Epithelial cell of umbilical artery (primary cell): ENCODE measurements around the gene EEF2KMT. TPM values are rescaled to one million over a fixed set of nuclear protein-coding genes. Genes with fewer than 3 reads are reported as not detected.

Experiments used
- total RNA-seq: library from RNA; depleted of rRNA; stranded (reverse); fragments of >200 nt; gene quantifications from 2 replicates; pipeline ENCODE4 v1.2.3, GENCODE V29; 2014

EEF2KMT gene, protein sequence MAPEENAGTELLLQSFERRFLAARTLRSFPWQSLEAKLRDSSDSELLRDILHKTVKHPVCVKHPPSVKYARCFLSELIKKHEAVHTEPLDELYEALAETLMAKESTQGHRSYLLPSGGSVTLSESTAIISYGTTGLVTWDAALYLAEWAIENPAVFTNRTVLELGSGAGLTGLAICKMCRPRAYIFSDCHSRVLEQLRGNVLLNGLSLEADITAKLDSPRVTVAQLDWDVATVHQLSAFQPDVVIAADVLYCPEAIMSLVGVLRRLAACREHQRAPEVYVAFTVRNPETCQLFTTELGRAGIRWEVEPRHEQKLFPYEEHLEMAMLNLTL
- 15.3 and 18.4 TPM in 2 replicates for total RNA-seq

DNA sequence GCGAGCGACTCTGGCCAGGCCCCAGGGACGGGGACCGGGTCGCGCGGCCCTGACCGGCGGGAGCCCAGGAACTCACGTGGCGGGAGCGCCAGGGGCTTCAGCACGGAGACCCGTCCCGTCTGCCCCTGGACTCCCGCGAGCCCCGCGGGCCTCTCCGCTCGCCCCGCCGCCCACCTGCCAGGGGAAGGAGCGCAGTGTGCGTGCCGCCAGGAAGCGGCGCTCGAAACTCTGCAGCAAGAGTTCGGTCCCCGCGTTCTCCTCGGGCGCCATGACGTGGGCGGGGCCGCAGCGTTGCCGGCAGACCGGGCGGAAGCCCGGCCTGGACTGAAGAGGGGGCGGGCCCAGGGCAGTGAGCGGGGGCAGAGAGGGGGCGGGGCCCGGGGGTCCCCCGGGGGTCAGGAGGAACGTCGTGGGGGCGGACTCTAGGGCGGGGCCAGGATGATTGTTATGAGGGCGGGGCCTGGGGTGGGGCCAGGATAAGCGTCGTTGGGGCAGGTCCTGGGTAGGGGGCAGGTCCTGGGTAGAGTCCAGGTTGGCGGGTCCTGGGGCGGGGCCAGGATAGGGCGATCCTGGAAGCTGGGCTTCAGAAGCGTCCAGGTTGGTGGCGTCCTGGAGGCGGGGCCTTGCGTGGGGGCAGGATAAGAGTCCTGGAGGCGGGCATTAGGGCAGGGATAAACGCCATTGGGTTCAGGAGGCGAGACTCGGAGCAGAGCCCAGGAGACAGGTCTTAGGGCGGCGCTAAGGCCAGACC lies at the start of gene EEF2KMT:
Gene EEF2KMT, minus strand, starts transcription at position 326 of the 751 bp plus-strand sequence. Its CDS starts 56 bp downstream, at position 270.

DNA sequence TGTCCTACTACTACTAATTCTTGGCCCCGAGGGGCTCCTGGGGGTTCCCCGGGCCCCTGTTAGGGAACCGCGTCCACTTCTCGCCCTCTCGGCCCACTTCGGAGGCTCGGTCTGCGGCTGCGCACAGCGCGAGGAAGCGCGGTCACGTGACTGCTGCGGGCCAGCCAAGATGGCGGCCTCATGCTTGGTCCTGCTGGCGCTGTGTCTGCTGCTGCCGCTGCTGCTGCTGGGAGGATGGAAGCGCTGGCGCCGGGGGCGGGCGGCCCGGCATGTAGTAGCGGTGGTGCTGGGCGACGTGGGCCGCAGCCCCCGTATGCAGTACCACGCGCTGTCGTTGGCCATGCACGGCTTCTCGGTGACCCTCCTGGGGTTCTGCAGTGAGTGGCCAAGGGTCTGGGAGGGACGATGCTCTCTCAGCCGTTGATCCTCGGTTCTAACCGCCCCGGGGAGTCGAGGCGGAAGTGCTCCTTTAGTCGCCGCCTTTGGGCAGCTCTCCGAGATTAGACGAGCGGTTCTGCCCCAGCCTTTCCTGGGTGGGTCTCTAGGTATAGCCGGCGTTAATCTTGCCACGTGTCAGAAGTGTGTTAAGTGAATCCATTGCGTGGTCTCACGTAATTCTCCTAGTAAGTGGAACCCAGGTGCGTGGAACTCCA lies 25.8 kb downstream of the EEF2KMT start, which contains the start of gene ALG1:
Gene ALG1, plus strand, starts transcription at position 163 of the 653 bp plus-strand sequence. Its CDS starts 7 bp downstream, at position 170.

DNA sequence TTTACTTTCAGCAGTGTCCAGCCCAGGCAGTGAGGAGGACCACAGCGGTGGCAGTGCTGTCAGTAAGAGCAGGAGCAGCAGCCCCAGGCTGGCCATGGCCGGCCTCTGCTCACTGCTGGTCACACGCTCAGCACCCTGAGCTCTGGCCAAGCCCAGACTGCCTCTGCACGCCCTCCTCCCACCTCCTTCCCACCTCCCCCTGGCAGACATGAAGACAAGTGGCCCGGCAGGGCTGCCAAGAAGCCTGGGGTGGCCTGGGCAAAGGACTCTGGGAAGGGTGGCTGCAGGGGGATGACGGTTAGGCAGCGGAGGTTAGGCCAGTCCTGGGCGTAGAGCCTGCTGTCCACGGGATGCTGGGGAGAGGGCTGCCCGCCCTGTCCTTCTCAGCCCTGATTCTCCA lies 31.8 kb downstream of the EEF2KMT start, which contains the start of gene C16orf89:
Gene C16orf89, minus strand, starts transcription at position 144 of the 400 bp plus-strand sequence. Its CDS starts 48 bp downstream, at position 96.

Other genes starting within 250 kb of the EEF2KMT start
- under 0.01 and 0.46 TPM in 2 replicates for gene PPL, start 160.6 kb downstream of the EEF2KMT start, total RNA-seq
- gene SEC14L5, start 139.5 kb downstream of the EEF2KMT start, total RNA-seq, result not detected in 2 replicates
- 22.1 and 32.5 TPM in 2 replicates for gene NAGPA, start 63.9 kb downstream of the EEF2KMT start, total RNA-seq
- not detected in 2 replicates for gene C16orf89, start 31.8 kb downstream of the EEF2KMT start, total RNA-seq
- gene ALG1, start 26.0 kb downstream of the EEF2KMT start, total RNA-seq, result 31.5 and 42.7 TPM in 2 replicates